Hematopoietic multipotent progenitor cell (in vitro differentiated cells): ENCODE results near the gene LIPC. TPM values are rescaled to one million over a fixed set of nuclear protein-coding genes. Genes with fewer than 3 reads are reported as not detected.

Source experiments
- DNase-seq, 3 donors: peaks; one replicate each; pipeline ENCODE4 v3.0.0-alpha.2; 2011 to 2015; ENCODE audit warnings: low read depth in 2 of 3, low spot score in 2 of 3
- total RNA-seq: library from RNA; depleted of rRNA; stranded (reverse); fragments of >200 nt; gene quantifications from one replicate; pipeline ENCODE4 v1.2.3, GENCODE V29; 2012

The LIPC gene
- total RNA-seq, result 0.27 TPM

DNA sequence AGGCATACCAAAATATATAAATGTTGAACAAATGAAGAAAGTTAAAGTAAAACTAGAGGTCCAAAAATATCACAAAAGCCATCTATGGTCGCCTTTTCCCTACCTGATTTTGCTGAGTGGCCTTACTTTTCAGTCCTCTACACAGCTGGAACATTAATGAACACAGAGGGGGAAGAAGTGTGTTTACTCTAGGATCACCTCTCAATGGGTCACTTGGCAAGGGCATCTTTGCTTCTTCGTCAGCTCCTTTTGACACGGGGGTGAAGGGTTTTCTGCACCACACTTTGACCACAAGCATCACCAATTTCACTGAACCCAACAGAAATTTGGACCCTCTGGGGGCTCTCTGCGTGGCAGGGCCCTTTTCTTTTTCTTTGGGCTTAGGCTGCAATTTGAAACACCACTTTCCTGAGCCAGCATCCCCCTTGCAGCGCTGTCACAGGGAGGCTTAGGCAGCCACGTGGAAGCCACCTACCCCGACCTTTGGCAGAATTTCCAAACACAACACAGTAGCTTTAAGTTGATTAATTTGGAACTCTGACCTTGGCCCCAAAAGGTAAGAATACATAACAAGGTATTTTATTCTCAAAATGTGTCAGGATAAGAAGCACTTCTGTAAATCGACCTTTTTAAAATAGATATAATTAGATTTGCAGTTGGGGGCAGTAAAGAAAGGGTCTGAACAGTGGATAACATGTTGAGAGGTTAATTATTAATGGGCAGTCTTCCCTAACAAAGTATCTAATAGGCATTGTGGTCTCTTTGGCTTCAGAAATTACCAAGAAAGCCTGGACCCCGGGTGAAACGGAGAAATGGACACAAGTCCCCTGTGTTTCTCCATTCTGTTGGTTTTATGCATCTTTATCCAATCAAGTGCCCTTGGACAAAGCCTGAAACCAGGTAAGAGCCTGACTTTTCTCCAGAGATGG, at the start of gene LIPC:
Gene LIPC, plus strand, starts transcription at position 771 of the 929 bp plus-strand sequence. Its CDS starts 42 bp downstream, at position 813.
- DNase-seq, result no peak

DNA sequence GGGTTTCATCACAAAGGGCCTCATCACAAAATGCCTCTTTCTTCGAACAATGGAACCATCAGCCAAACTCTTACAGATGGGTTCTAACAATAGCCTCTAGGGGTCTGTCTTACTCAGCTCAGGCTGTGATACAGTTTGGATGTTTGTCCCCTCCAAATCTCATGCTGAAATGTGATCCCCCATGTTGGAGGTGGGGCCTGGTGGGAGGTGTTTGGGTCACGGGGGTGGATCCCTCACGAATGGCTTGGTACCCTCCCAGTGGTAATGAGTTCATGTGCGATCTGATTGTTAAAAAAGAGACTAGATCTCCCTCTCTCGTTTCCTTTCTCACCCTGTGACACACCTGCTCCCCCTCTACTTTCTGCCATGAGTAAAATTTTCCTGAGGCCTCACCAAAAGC, 47.9 kb upstream of the LIPC start:
- no peak for DNase-seq

DNA sequence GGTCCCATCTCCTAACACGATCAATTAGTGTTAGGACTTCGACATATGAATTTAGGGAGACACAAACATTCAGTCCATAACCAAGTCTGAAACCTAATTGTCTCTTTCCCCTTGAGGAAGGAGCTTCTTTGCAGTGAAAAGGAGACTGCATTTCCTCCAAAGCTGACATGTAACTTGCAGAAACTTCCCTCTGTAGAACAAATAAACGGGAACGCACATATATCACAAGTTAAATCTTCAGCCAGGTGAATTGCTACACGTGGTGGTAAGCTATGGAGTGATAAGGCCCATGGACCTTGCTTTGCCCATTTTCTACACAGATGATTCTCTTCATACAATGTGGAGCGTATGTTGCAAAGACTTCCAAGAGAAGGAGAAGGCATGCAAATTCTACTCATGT, 47.1 kb upstream of the LIPC start:
- DNase-seq, result no peak

DNA sequence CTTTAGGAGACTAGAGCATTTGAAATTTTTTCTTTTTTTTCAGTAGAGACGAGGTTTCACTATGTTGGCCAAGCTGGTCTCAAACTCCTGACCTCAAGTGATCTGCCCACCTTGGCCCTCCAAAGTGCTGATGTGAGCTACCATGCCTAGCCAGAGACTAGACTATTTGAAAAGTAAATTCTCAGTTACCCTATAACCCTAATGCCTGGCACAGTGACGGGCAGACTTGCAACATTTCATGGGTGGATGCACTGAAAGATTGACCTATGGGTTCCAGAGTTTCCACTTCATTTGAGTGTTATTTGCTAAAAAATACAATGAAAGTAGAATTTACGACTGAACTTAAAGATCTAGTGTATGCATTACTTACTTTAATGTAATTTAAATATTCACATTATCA, 45.7 kb upstream of the LIPC start:
- DNase-seq, result no peak

DNA sequence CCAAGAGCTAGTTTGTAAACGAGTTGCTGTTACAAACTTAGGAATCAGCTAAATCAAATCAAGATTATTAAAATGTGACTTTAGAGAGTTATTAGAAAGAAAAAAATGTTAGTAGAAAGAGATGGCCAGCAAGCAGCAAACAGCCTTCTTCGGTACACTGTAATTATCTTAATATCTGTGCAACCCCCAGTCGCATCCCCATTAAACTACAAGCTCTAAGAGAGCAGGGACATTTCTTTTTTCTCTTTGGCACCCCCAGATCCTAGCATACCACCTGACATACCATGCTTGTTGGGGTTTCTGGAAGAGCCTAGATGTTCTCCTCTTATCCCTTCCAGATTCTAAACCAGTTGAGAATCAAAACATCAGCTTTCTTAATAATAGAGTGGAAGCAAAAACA, 45.1 kb upstream of the LIPC start:
- no peak for DNase-seq

DNA sequence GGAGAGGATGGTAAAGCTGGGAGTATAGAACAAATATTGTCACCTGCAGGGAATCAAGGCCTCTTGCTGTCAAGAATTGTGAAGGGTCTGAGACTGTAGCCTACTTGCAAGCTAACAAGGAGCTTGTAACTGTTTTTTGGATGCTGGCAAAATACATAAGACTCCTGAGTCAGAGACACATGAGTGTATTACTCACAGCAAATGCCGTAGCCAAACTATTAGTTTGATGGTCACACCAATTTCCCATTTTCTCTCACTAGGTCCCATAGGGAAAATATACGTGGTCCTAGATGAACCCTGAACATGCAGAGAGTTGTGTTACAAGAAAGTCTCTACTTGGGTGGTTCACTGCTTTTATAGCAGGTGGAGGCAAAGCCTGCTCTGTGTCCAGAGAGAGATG, 44.7 kb upstream of the LIPC start:
- DNase-seq, result no peak

DNA sequence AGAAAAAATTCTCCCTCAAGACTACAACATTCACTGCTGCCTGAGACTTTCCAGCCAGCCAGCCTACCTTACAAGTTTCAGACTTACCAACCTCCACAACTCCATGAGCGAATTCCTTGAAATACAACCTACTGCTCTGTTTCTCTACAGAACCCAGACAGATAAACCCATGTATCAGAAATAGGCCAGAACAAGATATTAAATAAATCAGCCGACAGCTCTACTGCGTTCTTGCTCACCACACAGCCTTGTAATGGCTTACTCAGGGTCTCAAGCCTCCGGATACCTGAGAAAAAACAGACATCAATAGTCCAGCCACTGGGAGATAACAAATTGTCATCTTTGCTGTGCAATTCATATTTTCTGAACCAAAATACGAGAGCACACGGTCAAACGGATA, 43.6 kb upstream of the LIPC start:
- DNase-seq, result no peak

DNA sequence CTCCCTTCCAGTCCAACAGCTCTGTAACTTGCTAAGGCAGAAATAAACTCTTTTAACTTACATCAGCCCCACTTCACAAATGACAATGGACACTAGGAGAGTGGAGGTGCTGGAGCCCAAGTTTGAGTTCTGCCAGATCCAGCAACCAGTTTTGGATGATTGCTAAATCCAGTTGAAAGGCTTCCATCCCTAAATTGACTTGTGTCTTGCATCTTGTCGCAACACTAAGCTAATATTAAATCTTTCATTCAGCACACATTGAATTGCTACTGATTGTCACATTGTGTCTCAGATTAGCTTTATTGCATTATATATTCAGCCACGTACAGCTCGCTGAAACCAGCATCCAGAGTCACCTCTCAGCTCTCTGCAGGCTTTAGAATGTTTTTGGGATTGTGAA, 41.7 kb upstream of the LIPC start:
- no peak for DNase-seq

DNA sequence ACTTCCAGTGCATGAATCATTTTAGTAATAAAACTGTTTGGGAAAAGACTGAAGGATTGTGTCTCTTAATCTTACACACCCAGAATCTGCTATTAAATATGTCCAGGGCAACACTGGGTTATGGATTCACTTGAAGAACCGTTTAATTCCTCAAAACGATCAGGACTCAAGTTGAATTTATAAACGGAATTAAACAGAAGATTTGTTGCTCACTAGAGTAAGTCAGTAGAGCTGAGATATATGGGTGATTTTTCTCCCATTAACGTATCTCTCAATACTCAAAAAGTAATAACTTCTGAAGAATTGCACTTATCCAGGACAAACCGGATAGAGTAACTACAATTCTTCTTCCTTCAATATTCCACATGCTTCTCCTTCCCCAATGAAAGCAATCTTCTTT, 41.1 kb upstream of the LIPC start:
- DNase-seq, result no peak

DNA sequence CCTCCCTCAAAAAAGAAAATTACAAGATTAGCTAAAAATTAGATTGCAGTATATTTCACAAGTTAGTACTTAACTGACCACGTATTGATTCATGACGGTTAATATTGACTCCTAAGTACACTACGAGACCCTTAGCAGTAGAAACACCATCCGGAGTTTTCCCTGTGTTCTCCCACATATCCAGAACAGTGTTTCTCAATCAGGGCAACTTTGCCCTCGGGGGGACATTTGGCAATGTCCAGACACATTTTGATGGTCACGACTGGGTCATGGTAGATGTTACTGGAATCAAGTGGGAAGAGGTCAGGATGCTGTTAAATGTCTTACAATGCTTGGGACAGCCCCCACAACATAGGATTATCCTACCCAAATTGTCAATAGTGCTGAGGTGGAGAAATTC, 40.7 kb upstream of the LIPC start:
- no peak for DNase-seq

DNA sequence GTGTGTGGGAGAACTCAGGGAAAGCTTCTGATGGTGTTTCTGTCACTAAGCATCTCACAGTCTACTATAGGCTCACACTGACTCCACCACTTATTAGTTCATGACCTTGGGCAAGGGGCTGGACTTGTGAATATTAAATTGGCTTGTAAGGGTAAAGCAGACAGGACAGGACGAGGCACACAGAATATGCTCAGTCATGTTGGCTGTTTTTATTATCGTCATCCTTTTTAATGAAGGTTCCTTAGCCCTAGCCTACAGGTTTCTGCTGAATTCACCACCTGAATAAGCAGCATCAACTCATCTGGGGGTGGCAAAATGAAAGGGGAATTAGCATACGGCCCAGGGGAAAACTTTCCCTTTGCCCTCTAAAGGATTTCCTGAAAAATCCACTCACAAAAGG, 39.6 kb upstream of the LIPC start:
- DNase-seq, result no peak

DNA sequence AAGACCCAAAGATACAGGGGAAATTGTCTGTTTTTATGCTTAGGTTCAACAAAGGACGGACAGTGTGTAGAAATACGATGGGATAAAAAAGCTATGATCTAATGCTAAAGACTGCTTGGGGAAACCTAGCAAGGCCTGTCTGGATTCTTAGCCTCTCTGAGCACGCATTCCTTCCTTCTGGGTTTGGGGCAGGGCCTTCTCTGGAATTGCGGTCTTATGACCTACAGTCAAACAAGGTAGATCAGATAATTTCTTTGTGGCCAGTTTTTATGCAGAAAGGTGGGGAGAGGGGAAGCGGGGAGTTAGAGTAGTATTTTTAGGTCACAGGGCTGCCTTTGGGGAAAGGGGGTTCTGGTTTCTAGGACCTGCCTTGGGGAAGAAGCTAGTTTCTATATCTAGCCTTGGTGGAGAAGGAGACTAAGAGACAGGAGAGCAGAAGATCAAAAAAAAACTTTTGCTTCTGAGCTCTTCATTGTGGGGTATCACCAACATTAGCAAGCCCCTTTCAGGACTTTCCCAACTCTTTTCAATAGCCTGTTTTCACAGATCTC, 39.1 kb upstream of the LIPC start:
- no peak for DNase-seq

DNA sequence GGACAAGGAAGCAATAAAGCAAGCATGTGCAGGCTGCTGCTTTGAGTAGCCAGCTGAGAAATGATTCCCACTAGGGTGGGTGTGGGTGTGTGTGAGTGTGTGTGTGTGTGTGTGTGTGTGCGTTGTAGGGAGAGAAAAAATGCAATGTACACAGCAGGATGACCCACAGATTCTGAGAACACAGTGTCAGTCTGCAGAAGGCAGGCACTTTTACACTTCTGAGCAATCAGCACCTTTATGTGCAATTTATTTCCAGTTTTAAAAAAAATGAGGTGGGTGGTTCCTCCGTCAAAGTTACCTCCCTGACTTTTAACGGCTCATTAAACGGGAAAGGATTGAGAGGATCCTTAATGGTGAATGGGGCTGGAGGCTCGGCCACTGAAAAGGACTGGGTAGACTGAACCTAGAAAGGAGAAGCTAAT, 38.5 kb upstream of the LIPC start:
- no peak for DNase-seq

DNA sequence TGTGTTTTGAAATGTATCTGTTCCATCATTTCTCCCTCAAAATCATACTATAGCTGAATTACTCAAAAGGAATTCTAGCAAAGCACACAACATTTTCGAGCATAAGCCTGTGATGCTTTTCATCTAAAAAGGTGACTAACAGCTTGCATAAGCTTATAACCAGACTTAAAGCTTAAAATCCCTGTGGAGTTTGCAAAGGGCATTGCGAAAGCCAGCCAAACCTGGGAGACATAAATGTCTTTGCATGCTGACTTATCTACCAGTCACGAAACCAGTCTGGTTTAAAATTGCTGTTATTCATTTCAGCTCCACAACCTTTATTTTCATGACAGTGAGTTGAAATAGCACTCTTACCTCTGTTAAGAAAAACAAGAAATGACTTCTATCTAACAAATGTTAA, 35.6 kb upstream of the LIPC start:
- no peak for DNase-seq

DNA sequence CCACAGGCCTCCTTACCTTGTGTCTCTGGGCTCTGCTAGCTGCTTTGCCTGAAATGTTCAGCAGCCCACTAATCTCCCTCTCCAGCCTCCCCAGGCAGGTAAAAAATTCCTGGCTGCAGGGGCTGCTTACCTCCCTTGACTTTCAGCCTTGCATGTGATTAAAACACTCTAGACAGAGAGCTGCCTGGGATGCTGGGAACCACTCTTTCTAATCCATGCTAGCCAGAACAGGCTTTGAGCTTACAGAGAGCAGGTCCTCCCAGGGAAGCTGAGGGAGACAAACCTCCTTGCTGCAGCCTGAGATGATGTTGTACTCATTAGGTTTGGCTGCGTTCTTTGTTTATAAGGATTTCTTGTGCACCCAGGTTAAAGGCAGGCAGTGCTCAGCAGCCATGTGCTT, 33.7 kb upstream of the LIPC start:
- no peak for DNase-seq

DNA sequence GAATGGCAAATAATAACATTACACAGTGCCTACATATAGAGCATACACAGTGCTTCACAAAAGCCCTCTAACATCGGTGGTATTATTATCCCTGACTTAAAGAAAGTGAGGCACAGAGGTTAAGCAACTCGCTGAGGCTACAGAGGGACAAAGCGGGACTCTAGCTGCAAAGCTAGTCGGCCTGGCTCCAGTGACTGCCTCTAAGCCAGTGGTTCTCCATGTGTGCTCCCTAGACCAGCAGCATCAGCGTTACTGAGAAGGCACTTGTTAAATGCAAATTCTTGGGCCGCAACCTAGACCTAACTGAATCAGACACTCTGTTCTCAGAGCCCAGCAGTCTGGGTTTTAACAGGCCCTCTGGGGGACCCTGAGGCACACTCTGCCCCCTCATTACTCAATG, 33.1 kb upstream of the LIPC start:
- no peak for DNase-seq

DNA sequence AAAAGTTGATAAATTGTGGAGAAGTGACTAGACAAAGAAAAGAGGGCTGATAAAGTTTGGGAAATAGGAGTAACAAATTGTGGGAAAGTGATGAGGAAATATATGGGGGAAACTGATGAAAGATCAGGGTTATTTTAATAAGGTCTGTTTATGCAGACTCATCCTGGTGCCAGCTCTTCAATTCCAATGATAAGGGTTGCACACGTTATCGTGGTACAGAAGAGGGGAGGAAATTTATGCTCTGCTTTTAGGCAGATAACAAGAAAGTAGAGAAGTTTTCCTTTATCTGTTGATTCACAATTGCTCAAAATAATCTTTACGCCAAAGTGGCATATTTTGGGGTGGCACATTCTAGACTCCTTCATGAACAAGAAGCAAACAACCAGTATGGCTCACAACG, 32.1 kb upstream of the LIPC start:
- no peak for DNase-seq

DNA sequence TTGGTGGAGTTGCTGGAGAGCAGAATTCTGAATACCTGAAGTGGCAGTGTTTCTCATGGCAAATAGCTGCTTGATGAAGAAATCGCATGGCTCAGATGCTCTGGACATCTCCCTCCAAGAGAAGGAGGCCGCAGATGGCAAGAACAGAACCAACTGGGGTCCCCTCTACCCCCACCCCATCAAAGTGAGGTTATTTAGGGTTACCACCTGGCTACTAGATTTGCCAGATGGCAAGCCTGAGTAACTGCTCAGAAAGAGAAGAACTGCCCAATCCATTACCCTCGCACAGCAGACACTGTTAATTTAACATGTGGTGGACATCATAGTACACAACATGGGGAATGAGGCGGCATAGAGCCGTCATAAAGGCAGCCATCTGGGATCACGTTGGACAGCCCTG, 30.5 kb upstream of the LIPC start:
- no peak for DNase-seq

DNA sequence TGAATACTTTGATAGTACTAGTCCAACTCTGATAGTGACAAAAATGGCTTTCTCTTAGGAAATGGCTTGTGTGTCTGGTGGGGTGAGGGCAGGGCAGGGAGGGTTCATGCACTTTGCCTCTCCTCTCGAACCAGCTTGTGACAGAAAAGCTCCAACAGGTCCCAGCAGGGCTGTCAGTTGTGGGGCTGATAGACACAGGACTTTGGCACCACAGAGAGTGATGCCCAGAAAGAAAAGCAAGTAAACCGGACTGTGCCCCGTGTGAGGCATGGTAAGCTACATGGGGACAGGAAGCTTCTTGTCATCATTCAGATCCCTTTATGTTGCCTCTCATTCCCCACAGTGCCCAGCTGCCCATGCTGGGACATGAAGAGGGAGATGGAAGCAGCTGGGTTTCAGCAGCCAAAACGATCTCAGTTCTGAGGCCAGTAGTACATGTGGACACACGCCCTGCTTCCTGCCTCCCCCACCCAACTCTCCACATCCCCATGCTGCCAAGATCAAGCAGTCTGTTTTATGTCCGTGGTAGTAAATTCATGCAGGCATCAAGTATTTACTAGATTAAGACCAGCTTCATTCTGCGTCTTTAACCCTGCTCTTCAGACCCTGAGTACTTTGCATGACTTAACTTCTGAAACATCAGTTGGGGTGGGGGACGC, 29.7 kb upstream of the LIPC start:
- DNase-seq, result no peak

DNA sequence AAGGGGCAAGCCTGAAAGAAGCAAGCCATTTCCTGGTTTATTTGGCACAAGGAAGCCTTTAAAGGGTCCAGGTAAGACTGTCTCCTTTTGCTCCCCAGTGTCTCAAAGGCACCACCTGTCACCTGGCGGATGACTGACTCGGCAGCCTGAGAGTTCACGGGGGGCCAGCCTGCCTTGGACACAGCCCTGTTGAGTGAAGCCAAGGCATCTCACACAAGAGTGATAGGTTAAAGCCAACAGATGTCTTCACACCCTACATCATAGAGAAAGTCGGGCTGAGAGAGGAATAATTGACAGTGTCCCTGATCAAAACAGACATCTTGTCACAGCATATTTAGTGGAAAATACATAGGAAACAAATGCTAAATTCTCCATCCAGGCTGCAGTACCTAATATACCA, 28.2 kb upstream of the LIPC start:
- DNase-seq, result no peak

DNA sequence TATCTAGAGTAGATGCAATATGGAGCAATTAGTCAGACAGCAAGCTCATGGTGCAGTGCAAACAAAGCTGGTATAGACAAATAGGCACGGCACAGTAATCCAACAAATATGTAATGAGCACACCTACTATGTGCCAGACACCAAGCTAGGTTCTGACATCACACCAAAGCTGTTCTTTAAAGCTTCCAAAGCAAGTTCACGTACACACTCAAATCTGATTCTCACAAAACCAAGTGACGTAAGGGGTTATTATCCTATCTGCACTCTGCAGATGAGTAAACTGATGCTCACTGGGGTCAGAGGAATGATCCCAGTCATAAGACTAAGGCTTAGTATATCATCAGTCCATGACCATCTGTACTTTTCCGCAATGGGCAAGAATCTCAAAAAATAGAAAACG, 27.8 kb upstream of the LIPC start:
- no peak for DNase-seq

DNA sequence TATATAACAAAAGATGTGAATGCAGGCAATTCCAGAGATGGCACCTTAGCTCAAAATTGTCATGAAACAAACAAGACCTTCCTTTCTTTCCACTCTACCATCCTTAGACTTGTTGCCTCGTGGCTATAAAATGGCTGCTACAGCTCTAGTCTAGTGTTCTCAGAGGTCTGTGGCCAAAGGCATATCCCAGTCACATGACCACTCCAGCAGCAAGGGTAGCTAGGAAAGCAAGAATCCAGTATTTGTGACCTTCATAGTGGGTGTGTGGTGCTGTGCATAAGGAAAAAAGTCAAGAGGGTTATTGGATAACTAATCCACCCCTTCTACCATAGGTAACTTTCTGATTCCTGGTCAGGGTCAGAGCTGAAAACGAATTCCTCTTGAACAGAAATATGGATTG, 27.1 kb upstream of the LIPC start:
- no peak for DNase-seq
